Measurements from ENCODE around the gene LRP1. TPM values are rescaled to one million over a fixed set of nuclear protein-coding genes. Genes with fewer than 3 reads are reported as not detected.
A peak's percentile ranks its signal among the peaks of the same experiment; 100 is the strongest.

The LRP1 gene
- total RNA-seq, 2 donors from 2014 or later: 663 to 755 TPM

DNA sequence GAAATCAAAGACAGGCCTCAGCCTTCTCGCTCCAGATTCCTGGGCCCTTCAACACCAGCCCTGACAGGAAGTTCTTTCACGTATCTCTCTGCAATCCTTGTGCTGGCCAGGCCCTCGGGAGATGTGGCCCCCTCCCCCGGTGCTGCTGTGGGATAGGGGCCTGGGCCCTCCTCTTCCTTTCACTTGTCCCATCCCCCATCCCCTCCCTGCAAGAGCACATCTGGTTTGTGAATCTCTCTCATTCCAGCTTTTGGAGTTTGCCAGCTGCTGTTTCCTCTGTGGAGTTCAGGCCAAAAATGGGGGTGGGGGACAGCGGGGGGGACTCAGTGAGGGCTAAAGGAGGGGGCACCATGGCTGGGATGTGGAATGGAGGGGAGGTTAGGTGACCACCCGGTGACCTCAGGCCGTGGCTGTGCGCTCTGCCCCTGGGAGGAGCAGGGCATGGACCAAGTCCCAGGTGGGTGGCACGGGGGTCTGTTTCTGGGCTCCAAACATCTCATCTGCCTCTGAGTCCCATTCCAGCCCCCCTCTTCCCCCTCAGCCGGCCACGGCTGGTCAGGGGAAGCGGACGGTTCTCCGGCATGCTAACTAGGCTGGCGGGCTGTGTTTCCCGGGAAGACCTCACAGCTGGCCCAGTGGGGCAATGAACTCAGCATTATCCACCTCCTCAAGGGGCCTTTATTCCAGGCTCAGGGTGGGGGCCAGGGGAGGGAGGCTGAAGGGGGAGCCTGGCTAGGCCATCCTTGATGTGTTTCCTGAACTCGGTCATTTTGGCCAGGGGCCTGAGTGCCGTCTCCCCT is 7.4 kb downstream of the LRP1 start:
- Histone ChIP-seq H3K4me1 (ENCODE audit: control insufficient read depth in 1 of 2, low read depth in 2 of 2) (peaks cover 80 to 98% of the 10 kb centered on the region in 2 donors), H3K9me3 (no peaks in the 10 kb centered on the region), H3K27ac (peak overlapping the region; percentile 80 to 99), H3K36me3 (peaks cover 26% of the 10 kb centered on the region), H3K4me3 (peak overlapping the region; percentile 47), H3K27me3 (replicated peaks; ENCODE audit: insufficient read depth) (no peaks in the 10 kb centered on the region)
- ATAC-seq (ENCODE audit: insufficient number of reproducible peaks, low FRiP score, low read depth) (no peak), DNase-seq (ENCODE audit: low spot score) (no peak)
- TF ChIP-seq, protein P1, sequence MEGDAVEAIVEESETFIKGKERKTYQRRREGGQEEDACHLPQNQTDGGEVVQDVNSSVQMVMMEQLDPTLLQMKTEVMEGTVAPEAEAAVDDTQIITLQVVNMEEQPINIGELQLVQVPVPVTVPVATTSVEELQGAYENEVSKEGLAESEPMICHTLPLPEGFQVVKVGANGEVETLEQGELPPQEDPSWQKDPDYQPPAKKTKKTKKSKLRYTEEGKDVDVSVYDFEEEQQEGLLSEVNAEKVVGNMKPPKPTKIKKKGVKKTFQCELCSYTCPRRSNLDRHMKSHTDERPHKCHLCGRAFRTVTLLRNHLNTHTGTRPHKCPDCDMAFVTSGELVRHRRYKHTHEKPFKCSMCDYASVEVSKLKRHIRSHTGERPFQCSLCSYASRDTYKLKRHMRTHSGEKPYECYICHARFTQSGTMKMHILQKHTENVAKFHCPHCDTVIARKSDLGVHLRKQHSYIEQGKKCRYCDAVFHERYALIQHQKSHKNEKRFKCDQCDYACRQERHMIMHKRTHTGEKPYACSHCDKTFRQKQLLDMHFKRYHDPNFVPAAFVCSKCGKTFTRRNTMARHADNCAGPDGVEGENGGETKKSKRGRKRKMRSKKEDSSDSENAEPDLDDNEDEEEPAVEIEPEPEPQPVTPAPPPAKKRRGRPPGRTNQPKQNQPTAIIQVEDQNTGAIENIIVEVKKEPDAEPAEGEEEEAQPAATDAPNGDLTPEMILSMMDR (IDR thresholded peaks at IDR 0.05): no peak

DNA sequence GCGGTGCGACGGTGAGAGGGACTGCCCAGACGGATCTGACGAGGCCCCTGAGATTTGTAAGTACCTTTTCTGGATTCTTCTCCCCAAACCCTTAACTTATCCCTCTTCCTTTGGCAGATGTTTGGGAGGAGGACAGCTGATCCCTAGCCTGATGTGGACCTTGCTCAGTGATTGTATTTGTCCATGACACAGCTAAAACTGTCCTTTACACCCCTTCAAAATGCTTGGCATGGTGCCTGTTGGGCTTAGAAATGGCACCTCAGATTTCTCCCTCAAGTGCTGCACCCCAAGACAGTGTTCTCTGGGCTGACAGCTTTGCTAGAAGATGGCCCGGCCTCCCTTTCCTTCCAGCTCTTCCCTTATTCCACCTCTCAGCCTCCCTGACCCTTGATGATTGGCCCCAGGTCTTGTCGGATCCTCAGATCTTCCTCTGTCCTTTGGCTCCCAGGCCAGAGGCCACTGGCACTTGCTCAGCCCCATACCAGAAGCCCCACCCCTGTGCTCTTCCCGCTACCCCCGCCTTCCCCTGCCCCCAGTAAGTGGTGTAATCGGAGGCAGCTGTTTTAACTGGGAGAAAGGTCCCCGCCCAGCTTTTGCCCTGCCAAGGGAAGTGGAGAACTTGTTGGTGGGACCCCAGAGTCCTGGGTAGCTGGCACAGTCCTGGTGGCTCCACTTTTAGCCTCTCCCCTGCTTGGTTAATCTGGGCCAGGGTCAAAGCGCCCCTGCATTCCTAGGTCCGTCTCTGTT is 10.4 kb downstream of the LRP1 start:
- ATAC-seq (ENCODE audit: insufficient number of reproducible peaks, low FRiP score, low read depth) (no peak), DNase-seq (ENCODE audit: low spot score) (no peak)
- Histone ChIP-seq H3K4me3 (no peak overlapping the region), H3K36me3 (peaks cover 55% of the 10 kb centered on the region), H3K27ac (peak overlapping the region; percentile 40 to 99), H3K4me1 (ENCODE audit: control insufficient read depth in 1 of 2, low read depth in 2 of 2) (peaks cover 54 to 90% of the 10 kb centered on the region in 2 donors), H3K27me3 (replicated peaks; ENCODE audit: insufficient read depth) (no peaks in the 10 kb centered on the region), H3K9me3 (no peaks in the 10 kb centered on the region)
- TF ChIP-seq, protein P1 (IDR thresholded peaks at IDR 0.05): no peak

DNA sequence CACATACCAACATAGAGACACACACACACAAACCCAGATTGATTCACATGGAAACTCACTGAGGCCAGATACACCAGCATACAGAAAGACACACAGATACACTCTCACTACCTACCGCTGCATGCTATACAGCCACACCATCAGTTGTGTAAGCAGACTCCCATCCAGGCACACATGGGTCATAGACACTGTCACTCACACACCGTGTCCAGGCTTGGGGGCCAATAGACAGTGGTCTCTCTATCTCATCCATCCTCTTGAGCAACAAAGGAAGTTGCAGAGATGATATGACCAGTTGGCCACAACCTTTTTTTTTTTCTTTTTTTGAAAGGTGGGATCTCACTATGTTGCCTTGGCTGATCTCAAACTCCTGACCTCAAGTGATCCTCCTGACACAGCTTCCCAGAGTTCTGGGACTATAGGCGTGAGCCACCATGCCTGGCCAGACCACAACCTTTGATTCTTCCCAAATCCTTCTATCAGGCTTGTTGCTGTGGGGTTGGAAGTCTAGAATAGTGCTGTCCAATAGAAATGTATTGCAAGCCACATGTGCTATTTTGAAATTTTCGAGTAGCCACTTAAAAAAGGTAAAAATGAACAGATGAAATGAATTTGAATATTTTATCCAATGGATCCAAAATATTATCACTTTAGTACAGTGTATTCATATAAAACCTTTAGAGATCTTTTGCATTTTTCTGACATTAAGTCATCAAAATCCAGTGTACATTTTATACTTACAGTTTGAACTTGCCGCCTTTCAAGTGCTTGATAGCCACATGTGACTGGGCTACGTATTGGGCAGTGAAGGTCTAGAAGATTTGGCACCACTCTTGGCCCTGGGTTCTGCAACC is 11.7 kb downstream of the LRP1 start:
- no peak for DNase-seq (ENCODE audit: low spot score)
- TF ChIP-seq, protein P1 (IDR thresholded peaks at IDR 0.05): no peak
- H3K36me3 ChIP-seq: peaks cover 67% of the 10 kb centered on the region
- H3K27ac ChIP-seq: peak overlapping the region in 1 of 2 donors; percentile 99
- peaks cover 41 to 80% of the 10 kb centered on the region in 2 donors for H3K4me1 ChIP-seq (ENCODE audit: control insufficient read depth in 1 of 2, low read depth in 2 of 2)
- no peak overlapping the region for H3K4me3 ChIP-seq
- no peaks in the 10 kb centered on the region for H3K9me3 ChIP-seq
- no peak for ATAC-seq (ENCODE audit: insufficient number of reproducible peaks, low FRiP score, low read depth)
- no peaks in the 10 kb centered on the region for H3K27me3 ChIP-seq (replicated peaks; ENCODE audit: insufficient read depth)

DNA sequence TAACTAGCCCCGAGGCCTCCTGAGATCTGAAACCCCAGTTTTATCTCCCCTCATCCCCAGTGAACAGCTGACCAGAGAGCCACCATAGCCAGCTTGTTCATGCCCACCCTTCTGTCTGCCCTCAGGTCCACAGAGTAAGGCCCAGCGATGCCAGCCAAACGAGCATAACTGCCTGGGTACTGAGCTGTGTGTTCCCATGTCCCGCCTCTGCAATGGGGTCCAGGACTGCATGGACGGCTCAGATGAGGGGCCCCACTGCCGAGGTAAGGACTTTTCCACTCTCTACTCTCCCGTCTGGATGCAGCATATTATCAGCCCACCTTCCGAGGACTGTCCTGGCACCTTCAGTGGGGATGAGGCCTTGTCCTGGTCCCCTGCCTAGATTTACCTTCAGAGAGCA is 13.0 kb downstream of the LRP1 start:
- ATAC-seq (ENCODE audit: insufficient number of reproducible peaks, low FRiP score, low read depth) (no peak), DNase-seq (ENCODE audit: low spot score) (no peak)
- peaks cover 38 to 80% of the 10 kb centered on the region in 2 donors for H3K4me1 ChIP-seq (ENCODE audit: control insufficient read depth in 1 of 2, low read depth in 2 of 2)
- no peak overlapping the region for H3K4me3 ChIP-seq
- H3K9me3 ChIP-seq: no peaks in the 10 kb centered on the region
- no peaks in the 10 kb centered on the region for H3K27me3 ChIP-seq (replicated peaks; ENCODE audit: insufficient read depth)
- TF ChIP-seq, protein P1 (IDR thresholded peaks at IDR 0.05): no peak
- peaks cover 73% of the 10 kb centered on the region for H3K36me3 ChIP-seq
- peak overlapping the region in 1 of 2 donors; percentile 57 for H3K27ac ChIP-seq
